Measurements from ENCODE around the gene PLAAT2.

- TF ChIP-seq POLR2AphosphoS5 (IDR thresholded peaks at IDR 0.05; ENCODE audit: low read depth, low read length) = no peak
- no peak for TF ChIP-seq TAF1 (IDR thresholded peaks at IDR 0.05; ENCODE audit: borderline replicate concordance, insufficient read depth, low read length)
- TF ChIP-seq REST (IDR thresholded peaks at IDR 0.05; ENCODE audit: insufficient read depth in 1 of 2, low read depth in 2 of 2, low read length in 2 of 2) = no peak
- no peak for TF ChIP-seq SIN3A (IDR thresholded peaks at IDR 0.05; ENCODE audit: borderline replicate concordance, insufficient read depth, low read length)
- TF ChIP-seq FOXP2 (optimal IDR thresholded peaks at IDR 0.05; ENCODE audit: borderline replicate concordance, extremely low read depth, extremely low read length, insufficient read depth) = no peak
Observed at GRCh38 chr11:63552921-63553320, 10.3 kb downstream of the PLAAT2 start.

All from PFSK-1 (cell line).